IPS DF 19.7 (cell line): ENCODE measurements around the gene COL5A1.

ENCODE experiments used
- DNase-seq: peaks from one replicate; pipeline ENCODE4 v3.0.0-alpha.2; 2013; ENCODE audit warnings: low read depth, low spot score

COL5A1 gene

GRCh38 chr9:134740071-134740470 lies 98.5 kb downstream of the COL5A1 start:
- no peak for DNase-seq

GRCh38 chr9:134741846-134742245 lies 100.2 kb downstream of the COL5A1 start:
- no peak for DNase-seq

GRCh38 chr9:134742822-134743535 lies 101.4 kb downstream of the COL5A1 start:
- DNase-seq: peak; percentile 12

- no peak for DNase-seq
Measured at GRCh38 chr9:134743853-134744252, 102.2 kb downstream of the COL5A1 start.

DNA sequence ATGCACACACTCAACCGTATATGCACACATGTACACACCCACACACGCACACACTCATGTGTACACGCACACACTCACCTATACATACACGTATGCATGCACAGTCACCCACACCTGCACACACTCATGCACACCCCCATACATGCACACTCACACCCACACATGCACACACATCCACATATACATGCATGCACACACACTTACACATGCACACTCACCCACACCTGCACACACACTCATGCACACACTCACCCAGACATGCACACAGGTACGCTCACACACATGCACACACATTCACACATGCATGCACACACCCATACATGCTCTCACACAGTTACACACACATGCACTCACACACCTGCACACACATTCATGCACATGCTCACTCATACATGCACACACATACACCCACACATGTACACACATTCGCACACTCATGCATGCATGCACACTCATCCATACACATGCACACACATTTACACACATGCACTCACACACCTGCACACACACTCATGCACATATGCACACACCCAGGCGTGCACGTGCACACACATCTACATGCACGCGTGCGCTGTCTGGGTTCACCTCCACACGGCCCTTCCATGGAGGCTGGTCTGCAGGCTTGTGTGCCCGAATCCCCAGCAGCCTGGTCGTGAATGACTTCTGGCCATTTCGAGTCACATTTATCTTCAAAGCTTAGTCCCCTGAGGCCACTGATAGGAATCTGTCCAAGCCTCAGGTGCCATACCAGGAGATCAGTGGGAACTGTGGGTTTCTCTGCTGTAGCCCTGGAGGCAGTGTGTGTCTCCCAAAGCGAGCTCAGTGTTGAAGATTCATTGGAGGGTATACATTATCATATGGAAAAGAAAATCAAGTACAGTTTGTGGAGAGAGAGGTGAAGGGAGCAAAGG lies 103.0 kb downstream of the COL5A1 start:
- DNase-seq: no peak

GRCh38 chr9:134747951-134748489 lies 106.4 kb downstream of the COL5A1 start:
- DNase-seq: no peak

- no peak for DNase-seq
Measured at GRCh38 chr9:134748591-134748990, 107.0 kb downstream of the COL5A1 start.

GRCh38 chr9:134750450-134751155 lies 109.0 kb downstream of the COL5A1 start:
- no peak for DNase-seq

GRCh38 chr9:134751622-134752021 lies 110.0 kb downstream of the COL5A1 start:
- DNase-seq: no peak

- DNase-seq: no peak
Measured at GRCh38 chr9:134752471-134753168, 111.0 kb downstream of the COL5A1 start.

DNA sequence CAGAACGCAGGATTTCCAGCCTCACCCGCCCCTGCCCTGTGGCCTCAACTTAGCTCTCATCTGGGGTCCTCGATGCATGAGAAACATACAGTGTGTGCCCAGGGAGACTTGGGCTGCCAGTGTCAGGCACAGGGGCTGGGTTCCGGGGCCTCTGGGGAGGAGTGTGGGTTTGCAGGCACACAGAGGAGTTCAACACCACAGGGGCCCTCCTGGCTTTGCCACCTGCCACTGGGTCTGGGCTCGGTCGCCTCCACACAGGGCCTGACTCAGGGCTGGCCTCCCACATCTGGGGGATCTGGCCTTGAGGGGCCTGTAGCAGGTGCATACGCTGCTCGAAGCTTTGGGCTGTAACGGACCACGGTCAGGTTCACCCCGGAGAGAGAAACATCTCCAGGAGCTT lies 111.6 kb downstream of the COL5A1 start:
- no peak for DNase-seq

DNA sequence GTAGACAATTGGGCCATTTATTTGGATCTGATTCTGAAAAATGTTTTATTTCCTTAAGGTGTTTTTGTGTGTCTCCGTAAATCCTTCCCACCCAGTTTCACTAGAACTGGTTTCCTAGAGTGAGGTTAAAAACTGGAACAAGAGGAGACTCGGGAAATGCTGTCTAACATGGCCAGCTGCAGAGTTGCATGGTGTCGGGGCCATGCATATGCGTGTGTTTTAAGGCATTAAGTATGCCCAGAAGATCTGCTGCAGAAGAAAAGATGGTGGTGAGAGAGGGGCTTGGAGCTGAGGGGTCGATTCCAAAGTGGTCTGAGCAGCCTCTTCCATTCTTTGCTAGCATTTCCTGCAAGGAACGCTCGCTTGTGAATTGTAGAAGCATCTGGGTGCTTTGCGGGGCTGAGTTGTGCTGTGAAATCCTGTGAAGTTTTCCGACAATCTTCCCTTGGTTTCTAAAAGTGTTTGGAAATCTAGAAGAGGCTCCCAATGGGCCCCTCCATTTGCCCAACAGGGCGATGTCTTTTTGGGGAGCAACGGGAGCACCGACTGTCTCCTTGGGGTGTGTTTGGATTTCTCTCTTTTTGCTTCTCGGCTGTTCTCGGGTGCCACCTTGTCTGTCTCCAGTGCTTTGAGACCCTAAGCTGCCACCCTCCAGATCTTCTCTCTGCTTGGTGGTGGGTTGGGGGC lies 113.8 kb downstream of the COL5A1 start:
- DNase-seq: no peak

GRCh38 chr9:134756098-134756497 lies 114.5 kb downstream of the COL5A1 start:
- no peak for DNase-seq

DNA sequence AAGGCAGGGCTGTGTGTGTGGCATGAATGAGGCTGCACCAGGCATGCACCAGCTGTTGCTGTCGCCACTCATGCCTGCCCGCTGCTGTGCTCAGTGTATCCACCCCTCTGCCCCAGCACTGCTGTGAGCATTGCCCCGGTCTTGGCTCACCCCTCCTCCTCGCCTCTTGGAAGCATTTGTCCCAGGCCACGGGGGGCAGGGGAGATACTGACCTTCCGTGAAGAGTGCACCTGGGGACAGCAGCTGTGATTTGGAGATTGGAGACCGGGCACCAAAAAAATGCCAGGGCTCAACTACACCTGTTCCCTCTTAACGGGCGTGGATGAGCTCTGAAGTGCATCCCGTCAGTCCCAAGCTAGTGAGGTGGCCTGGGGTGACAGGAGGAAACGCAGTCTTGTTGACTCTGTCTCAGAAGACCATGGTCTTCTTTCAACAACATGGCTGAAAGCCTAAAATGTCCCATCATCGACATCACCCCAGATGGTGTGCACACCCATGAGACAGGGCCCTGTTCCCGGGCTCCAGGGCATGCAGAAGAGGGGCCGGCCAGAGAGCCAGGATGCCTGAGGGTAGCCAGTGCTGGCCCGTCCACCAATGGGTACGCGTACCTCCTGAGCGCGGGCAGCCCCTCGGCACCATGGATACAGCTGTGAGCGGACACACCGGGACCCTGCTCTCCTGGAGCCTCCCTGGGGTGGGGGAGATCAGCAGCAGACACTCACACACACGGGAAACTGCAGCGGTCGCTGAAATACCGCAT lies 115.8 kb downstream of the COL5A1 start:
- no peak for DNase-seq

DNA sequence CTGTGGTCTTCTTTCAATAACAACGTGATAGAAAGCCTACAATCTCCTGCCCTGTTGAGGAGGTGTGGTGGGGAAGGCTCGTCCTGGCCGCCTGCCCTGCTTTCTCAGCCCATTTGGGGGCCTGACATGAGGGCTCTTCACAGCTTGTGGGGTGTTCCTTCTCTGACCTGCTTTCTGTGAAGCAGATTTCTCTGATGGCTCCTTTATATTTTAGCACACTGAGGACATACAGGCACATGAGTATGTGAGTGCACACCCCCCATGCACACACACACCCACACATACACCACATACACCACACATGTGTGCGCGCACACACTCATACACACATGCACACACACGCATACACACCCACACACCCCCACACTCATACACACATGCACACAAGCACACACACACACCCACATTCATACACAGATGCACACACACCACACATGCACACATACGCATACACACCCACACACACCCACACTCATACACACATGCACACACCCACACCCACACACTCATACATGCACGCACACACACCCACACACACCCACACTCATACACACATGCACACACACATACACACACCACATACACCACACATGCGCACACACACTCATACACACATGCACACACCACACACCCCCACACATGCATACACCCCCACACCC lies 117.5 kb downstream of the COL5A1 start:
- no peak for DNase-seq

GRCh38 chr9:134759913-134760312 lies 118.3 kb downstream of the COL5A1 start:
- no peak for DNase-seq

DNA sequence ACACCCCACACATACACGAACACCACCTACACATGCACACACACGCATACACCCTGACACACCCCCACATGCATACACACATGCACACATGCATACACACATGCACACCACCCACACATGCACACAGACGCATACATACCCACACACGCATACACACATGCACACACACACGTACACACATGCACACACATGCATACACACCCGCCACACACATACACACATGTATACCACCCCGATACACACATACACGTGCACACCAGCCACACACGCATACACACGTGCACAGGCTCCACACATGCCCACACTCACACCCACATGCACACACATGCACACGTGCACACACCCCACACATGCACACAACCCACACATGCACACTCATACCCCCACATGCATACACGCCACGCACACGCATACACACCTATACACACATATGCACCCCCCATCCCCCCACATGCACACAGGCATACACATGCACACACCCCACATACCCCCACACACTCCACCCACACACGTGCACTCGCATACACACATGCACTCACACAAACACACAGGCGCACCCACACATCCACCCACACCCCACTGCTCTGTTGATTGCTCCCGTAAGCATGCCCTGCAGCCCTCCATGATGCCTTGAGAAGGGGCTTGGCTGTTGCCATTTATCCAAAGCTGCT lies 119.3 kb downstream of the COL5A1 start:
- no peak for DNase-seq

GRCh38 chr9:134764473-134765269 lies 123.1 kb downstream of the COL5A1 start:
- DNase-seq: no peak
